Tibial nerve (tissue), 4 donors: ENCODE results near the gene CNPPD1.

Source experiments
- CTCF ChIP-seq, 5 experiments: fragments of 200-600 bp in 3 of 5; fragments of 450-650 bp in 2 of 5; sonication (generic) in 3 of 5; IDR thresholded peaks; one replicate each; pipeline ENCODE4 v1.5.1; 2016 to 2019; ENCODE audit warnings: antibody characterized with exemption in 5 of 5, mild to moderate bottlenecking in 3 of 5, moderate library complexity in 2 of 5
- EP300 ChIP-seq, 2 donors: sonication (generic); formaldehyde crosslinking; IDR thresholded peaks; one replicate each; pipeline ENCODE4 v1.6.1; 2017; ENCODE audit warnings: antibody characterized with exemption in 2 of 2, mild to moderate bottlenecking in 1 of 2
- POLR2A ChIP-seq, 2 donors: fragments of 450-650 bp; IDR thresholded peaks; one replicate each; pipeline ENCODE4 v1.6.1; 2017; ENCODE audit warnings: antibody characterized with exemption in 2 of 2, mild to moderate bottlenecking in 2 of 2, moderate library complexity in 2 of 2

- TF ChIP-seq CTCF (IDR thresholded peaks at IDR 0.05) (peak in 2 of 5 experiments; percentile 65 to 68), POLR2A (IDR thresholded peaks at IDR 0.05) (peak; percentile 95 to 99), EP300 (IDR thresholded peaks at IDR 0.05) (peak in 1 of 2 donors; percentile 99)
Observed at GRCh38 chr2:219206328-219207133, 29.8 kb upstream of the CNPPD1 start, which contains the start of gene ZFAND2B.
